Mammary epithelial cell (primary cell): ENCODE data around the gene SPZ1.

Experiments used
- CTCF ChIP-seq, 2 donors: IDR thresholded peaks in 1 of 2; conservative IDR thresholded peaks in 1 of 2; 2 replicates each; pipeline ENCODE4 v1.5.1; 2011 to 2012; ENCODE audit warnings: inconsistent platforms in 2 of 2, low read length in 2 of 2, mild to moderate bottlenecking in 2 of 2, control low read depth in 1 of 2, low read depth in 1 of 2; ENCODE audit not compliant: insufficient read depth in 1 of 2; ENCODE audit errors: extremely low read depth in 1 of 2
- EZH2 ChIP-seq: IDR thresholded peaks from 2 replicates; pipeline ENCODE4 v1.6.1; 2012; ENCODE audit warnings: low read length, inconsistent platforms, borderline replicate concordance

GRCh38 chr5:80343067-80343466 is 23.3 kb downstream of the SPZ1 start:
- TF ChIP-seq EZH2 (no peak), CTCF (conservative IDR thresholded peaks at IDR 0.05 in 1 of 2, IDR thresholded peaks at IDR 0.05 in 1 of 2; ENCODE audit: extremely low read depth in 1 of 2, insufficient read depth in 1 of 2, low read depth in 1 of 2, low read length in 2 of 2) (no peak)
